Loucy (cell line): Measurements from ENCODE around the gene HNRNPH2.

Experiments used
- EZH2phosphoT487 ChIP-seq: fragments of 200-600 bp; IDR thresholded peaks from 2 replicates; pipeline ENCODE4 v1.6.1; 2018; ENCODE audit warnings: antibody characterized with exemption, mild to moderate bottlenecking, moderate library complexity, borderline replicate concordance
- TF ChIP-seq, protein P1 (sequence below): fragments of 200-600 bp; sonication (generic); conservative IDR thresholded peaks from 2 replicates; pipeline ENCODE4 v1.5.1; 2014; ENCODE audit warnings: mild to moderate bottlenecking, antibody characterized with exemption, low read length

DNA sequence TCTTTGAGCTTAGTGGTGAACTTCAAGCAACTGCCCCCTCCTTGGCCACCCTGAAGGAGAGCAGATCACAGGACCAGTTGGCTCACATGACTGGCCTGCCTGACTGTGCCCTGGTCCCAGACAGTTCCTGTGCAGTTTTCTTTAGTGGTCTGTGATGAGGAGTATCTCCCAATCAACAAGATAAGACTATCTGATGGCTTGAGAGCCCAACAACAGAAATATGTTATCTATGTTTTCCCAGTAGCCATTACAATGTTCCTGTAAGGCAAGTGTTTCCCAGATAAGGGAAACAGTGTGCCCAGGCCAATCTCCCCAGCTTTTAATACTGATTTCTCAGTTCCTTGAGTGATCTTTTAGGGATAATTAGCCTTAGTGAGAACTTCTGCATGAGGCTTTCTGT, 45.3 kb upstream of the HNRNPH2 start:
- TF ChIP-seq, protein P1, sequence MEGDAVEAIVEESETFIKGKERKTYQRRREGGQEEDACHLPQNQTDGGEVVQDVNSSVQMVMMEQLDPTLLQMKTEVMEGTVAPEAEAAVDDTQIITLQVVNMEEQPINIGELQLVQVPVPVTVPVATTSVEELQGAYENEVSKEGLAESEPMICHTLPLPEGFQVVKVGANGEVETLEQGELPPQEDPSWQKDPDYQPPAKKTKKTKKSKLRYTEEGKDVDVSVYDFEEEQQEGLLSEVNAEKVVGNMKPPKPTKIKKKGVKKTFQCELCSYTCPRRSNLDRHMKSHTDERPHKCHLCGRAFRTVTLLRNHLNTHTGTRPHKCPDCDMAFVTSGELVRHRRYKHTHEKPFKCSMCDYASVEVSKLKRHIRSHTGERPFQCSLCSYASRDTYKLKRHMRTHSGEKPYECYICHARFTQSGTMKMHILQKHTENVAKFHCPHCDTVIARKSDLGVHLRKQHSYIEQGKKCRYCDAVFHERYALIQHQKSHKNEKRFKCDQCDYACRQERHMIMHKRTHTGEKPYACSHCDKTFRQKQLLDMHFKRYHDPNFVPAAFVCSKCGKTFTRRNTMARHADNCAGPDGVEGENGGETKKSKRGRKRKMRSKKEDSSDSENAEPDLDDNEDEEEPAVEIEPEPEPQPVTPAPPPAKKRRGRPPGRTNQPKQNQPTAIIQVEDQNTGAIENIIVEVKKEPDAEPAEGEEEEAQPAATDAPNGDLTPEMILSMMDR, result no peak
- no peak for TF ChIP-seq EZH2phosphoT487
